HepG2 (cell line): ENCODE measurements around the gene NT5DC4. TPM values are rescaled to one million over a fixed set of nuclear protein-coding genes. Genes with fewer than 3 reads are reported as not detected.

Source experiments
- E2F1 ChIP-seq: sonication (generic); formaldehyde crosslinking; IDR thresholded peaks from 2 replicates; pipeline ENCODE4 v1.5.0; 2020; ENCODE audit warnings: missing genetic modification reagents
- MLXIP ChIP-seq: sonication (generic); formaldehyde crosslinking; IDR thresholded peaks from 2 replicates; pipeline ENCODE4 v1.9.0; 2021; ENCODE audit warnings: missing genetic modification reagents, borderline replicate concordance
- NBN ChIP-seq: fragments of 450-650 bp; conservative IDR thresholded peaks from 2 replicates; pipeline ENCODE4 v1.6.1; 2017
- ZFX ChIP-seq: sonication (generic); formaldehyde crosslinking; IDR thresholded peaks from 2 replicates; pipeline ENCODE4 v1.4.0; 2020; ENCODE audit warnings: mild to moderate bottlenecking, low read depth, missing genetic modification reagents, moderate library complexity
- ZNF691 ChIP-seq: sonication (generic); formaldehyde crosslinking; IDR thresholded peaks from 2 replicates; pipeline ENCODE4 v1.4.0; 2020; ENCODE audit warnings: missing genetic modification reagents, low read depth, mild to moderate bottlenecking, borderline replicate concordance
- polyA plus RNA-seq, 8 experiments: library from polyadenylated mRNA; depleted of rRNA in 3 of 8; stranded (reverse) in 7 of 8; unstranded in 1 of 8; fragments of >200 nt; fragmentation: Illumina TruSeq in 4 of 8; extraction: Trizol in 4 of 8; gene quantifications; 2 replicates each; pipeline versions ENCODE4 v1.2.1 to v1.2.3, GENCODE V29; 2011 to 2016; ENCODE audit warnings: low read depth in 4 of 8, missing spikeins in 1 of 8, mixed read lengths in 1 of 8; ENCODE audit not compliant: insufficient read depth in 1 of 8
- total RNA-seq, 5 experiments: library from RNA; depleted of rRNA; stranded (reverse); fragments of >200 nt; fragmentation: Illumina TruSeq; extraction: Trizol; gene quantifications; 2 replicates each; pipeline ENCODE4 v1.2.3, GENCODE V29; 2016; ENCODE audit warnings: low read depth in 1 of 5

Gene NT5DC4
- total and polyA plus RNA-seq, 2 of the 13 experiments (the other 11 are each of a cell fraction or from before 2014, with no cell fraction given), result 0.04 to 4.2 TPM

GRCh38 chr2:112783187-112783714 lies 62.4 kb downstream of the NT5DC4 start (continued):
- TF ChIP-seq ZNF691 (CRISPR knock-in tag) (no peak), MLXIP (CRISPR knock-in tag) (no peak), E2F1 (CRISPR knock-in tag) (no peak), NBN (no peak), ZFX (CRISPR knock-in tag) (no peak)
